GM21737 (cell line): Measurements from ENCODE around the gene TBC1D32.
A peak's percentile ranks its signal among the peaks of the same experiment; 100 is the strongest.
"Not testable (repeated sequence)": the region's sequence is repeated elsewhere in the genome, so short reads cannot be mapped to it uniquely, and the experiment has no call there.

ENCODE experiments used
- ATAC-seq: cut with Tn5 transposase; IDR thresholded peaks from one replicate; pipeline ENCODE4 v1.9.1; 2021; ENCODE audit warnings: mild to moderate bottlenecking, moderate library complexity; ENCODE audit not compliant: unreplicated experiment

The TBC1D32 gene

GRCh38 chr6:121334299-121335086 is at the start of gene TBC1D32:
Gene TBC1D32, minus strand, starts transcription at chr6:121334480. Its CDS starts 50 bp downstream, at chr6:121334430.
- peak; percentile 97 for ATAC-seq

GRCh38 chr6:121383478-121383877 is 49.2 kb upstream of the TBC1D32 start:
- no peak for ATAC-seq

GRCh38 chr6:121382467-121383121 is 48.3 kb upstream of the TBC1D32 start:
- no peak for ATAC-seq

GRCh38 chr6:121376411-121376810 is 42.1 kb upstream of the TBC1D32 start:
- ATAC-seq: no peak

GRCh38 chr6:121374219-121374618 is 39.9 kb upstream of the TBC1D32 start:
- not testable (repeated sequence) for ATAC-seq

- no peak for ATAC-seq
Observed at GRCh38 chr6:121365536-121366521, 31.5 kb upstream of the TBC1D32 start.

- no peak for ATAC-seq
Observed at GRCh38 chr6:121356575-121356974, 22.3 kb upstream of the TBC1D32 start.

GRCh38 chr6:121354764-121355163 is 20.5 kb upstream of the TBC1D32 start:
- no peak for ATAC-seq

GRCh38 chr6:121352941-121353340 is 18.7 kb upstream of the TBC1D32 start:
- no peak for ATAC-seq

GRCh38 chr6:121351916-121352315 is 17.6 kb upstream of the TBC1D32 start:
- no peak for ATAC-seq

- ATAC-seq: no peak
Observed at GRCh38 chr6:121349596-121349995, 15.3 kb upstream of the TBC1D32 start.

- no peak for ATAC-seq
Observed at GRCh38 chr6:121347484-121347883, 13.2 kb upstream of the TBC1D32 start.

- no peak for ATAC-seq
Observed at GRCh38 chr6:121344539-121344938, 10.3 kb upstream of the TBC1D32 start.

- ATAC-seq: no peak
Observed at GRCh38 chr6:121339639-121340226, 5.5 kb upstream of the TBC1D32 start.

GRCh38 chr6:121338956-121339355 is 4.7 kb upstream of the TBC1D32 start:
- ATAC-seq: no peak

- ATAC-seq: no peak
Observed at GRCh38 chr6:121338366-121338765, 4.1 kb upstream of the TBC1D32 start.

- ATAC-seq: no peak
Observed at GRCh38 chr6:121335087-121336008, 1.1 kb upstream of the TBC1D32 start.

GRCh38 chr6:121333694-121334093 is 586 bp downstream of the TBC1D32 start:
- not testable (repeated sequence) for ATAC-seq

GRCh38 chr6:121333196-121333595 is 1.1 kb downstream of the TBC1D32 start:
- ATAC-seq: no peak

GRCh38 chr6:121330516-121330915 is 3.8 kb downstream of the TBC1D32 start:
- ATAC-seq: no peak
